HEK293 (cell line): ENCODE results near the gene ZNF25.

Experiments
- CTCF ChIP-seq: fragments of 450-650 bp; formaldehyde crosslinking; IDR thresholded peaks from 2 replicates; pipeline ENCODE4 v1.5.1; 2016; ENCODE audit warnings: missing biosample characterization, missing genetic modification characterization
- MEIS1 ChIP-seq: sonication (generic); formaldehyde crosslinking; IDR thresholded peaks from 2 replicates; pipeline ENCODE4 v1.8.1; 2022; ENCODE audit warnings: missing genetic modification reagents, mild to moderate bottlenecking, borderline replicate concordance
- MYNN ChIP-seq: fragments of 450-650 bp; formaldehyde crosslinking; IDR thresholded peaks from 2 replicates; pipeline ENCODE4 v1.5.1; 2016; ENCODE audit warnings: missing biosample characterization, missing genetic modification characterization, borderline replicate concordance
- PBX3 ChIP-seq: sonication (generic); formaldehyde crosslinking; IDR thresholded peaks from 2 replicates; pipeline ENCODE4 v1.8.1; 2022; ENCODE audit warnings: mild to moderate bottlenecking, moderate library complexity, missing genetic modification reagents
- PRDM2 ChIP-seq: fragments of 450-650 bp; formaldehyde crosslinking; IDR thresholded peaks from 2 replicates; pipeline ENCODE4 v1.5.1; 2016; ENCODE audit warnings: missing biosample characterization, missing genetic modification characterization, borderline replicate concordance
- SALL2 ChIP-seq: fragments of 450-650 bp; formaldehyde crosslinking; IDR thresholded peaks from 2 replicates; pipeline ENCODE4 v1.5.0; 2017; ENCODE audit warnings: missing biosample characterization, mild to moderate bottlenecking, missing genetic modification characterization, borderline replicate concordance
- WT1 ChIP-seq: fragments of 450-650 bp; formaldehyde crosslinking; IDR thresholded peaks from 2 replicates; pipeline ENCODE4 v1.5.1; 2016; ENCODE audit warnings: missing biosample characterization, missing genetic modification characterization
- ZBTB26 ChIP-seq: fragments of 450-650 bp; formaldehyde crosslinking; optimal IDR thresholded peaks from 2 replicates; pipeline ENCODE3; 2016; ENCODE audit warnings: missing biosample characterization, mild to moderate bottlenecking, missing genetic modification characterization
- ZBTB7A ChIP-seq: fragments of 450-650 bp; formaldehyde crosslinking; IDR thresholded peaks from 2 replicates; pipeline ENCODE4 v1.5.1; 2016; ENCODE audit warnings: low read depth, missing biosample characterization, missing genetic modification characterization
- ZNF155 ChIP-seq: fragments of 450-650 bp; formaldehyde crosslinking; IDR thresholded peaks from 2 replicates; pipeline ENCODE4 v1.5.1; 2016; ENCODE audit warnings: missing biosample characterization, missing genetic modification characterization
- ZNF221 ChIP-seq: fragments of 450-650 bp; formaldehyde crosslinking; IDR thresholded peaks from 2 replicates; pipeline ENCODE4 v1.5.1; 2017; ENCODE audit warnings: missing biosample characterization, missing genetic modification characterization, borderline replicate concordance
- ZNF26 ChIP-seq: fragments of 450-650 bp; formaldehyde crosslinking; IDR thresholded peaks from 2 replicates; pipeline ENCODE4 v1.5.1; 2016; ENCODE audit warnings: missing biosample characterization, missing genetic modification characterization
- ZNF280C ChIP-seq: fragments of 450-650 bp; formaldehyde crosslinking; IDR thresholded peaks from 2 replicates; pipeline ENCODE4 v1.5.1; 2016; ENCODE audit warnings: missing biosample characterization, missing genetic modification characterization
- ZNF292 ChIP-seq: fragments of 450-650 bp; formaldehyde crosslinking; IDR thresholded peaks from 2 replicates; pipeline ENCODE4 v1.5.1; 2016; ENCODE audit warnings: low read depth, missing biosample characterization, missing genetic modification characterization, borderline replicate concordance
- ZNF416 ChIP-seq: fragments of 450-650 bp; formaldehyde crosslinking; IDR thresholded peaks from 2 replicates; pipeline ENCODE4 v1.5.1; 2016; ENCODE audit warnings: missing biosample characterization, missing genetic modification characterization
- ZNF426 ChIP-seq: fragments of 450-650 bp; formaldehyde crosslinking; IDR thresholded peaks from 2 replicates; pipeline ENCODE4 v1.5.1; 2017; ENCODE audit warnings: missing biosample characterization, missing genetic modification characterization, mild to moderate bottlenecking, inconsistent platforms, moderate library complexity
- ZNF48 ChIP-seq: fragments of 450-650 bp; formaldehyde crosslinking; IDR thresholded peaks from 2 replicates; pipeline ENCODE4 v1.5.1; 2016; ENCODE audit warnings: missing biosample characterization, missing genetic modification characterization
- ZNF560 ChIP-seq: fragments of 450-650 bp; formaldehyde crosslinking; IDR thresholded peaks from 2 replicates; pipeline ENCODE4 v1.5.1; 2017; ENCODE audit warnings: missing biosample characterization, missing genetic modification characterization, borderline replicate concordance
- ZNF600 ChIP-seq: fragments of 450-650 bp; formaldehyde crosslinking; IDR thresholded peaks from 2 replicates; pipeline ENCODE4 v1.5.1; 2016; ENCODE audit warnings: missing biosample characterization, missing genetic modification characterization
- ZNF645 ChIP-seq: fragments of 450-650 bp; formaldehyde crosslinking; IDR thresholded peaks from 2 replicates; pipeline ENCODE4; 2016; ENCODE audit warnings: missing biosample characterization, missing genetic modification characterization
- ZNF654 ChIP-seq: fragments of 450-650 bp; formaldehyde crosslinking; IDR thresholded peaks from 2 replicates; pipeline ENCODE4 v1.5.1; 2016; ENCODE audit warnings: low read depth, missing biosample characterization, missing genetic modification characterization
- ZNF670 ChIP-seq: fragments of 450-650 bp; formaldehyde crosslinking; IDR thresholded peaks from 2 replicates; pipeline ENCODE4 v1.5.1; 2016; ENCODE audit warnings: missing biosample characterization, missing genetic modification characterization, low read depth
- ZNF791 ChIP-seq: fragments of 450-650 bp; formaldehyde crosslinking; IDR thresholded peaks from 2 replicates; pipeline ENCODE4 v1.5.1; 2016; ENCODE audit warnings: missing biosample characterization, missing genetic modification characterization

Gene ZNF25

GRCh38 chr10:38010119-38010903 lies 33.9 kb upstream of the ZNF25 start, which contains the start of gene ZNF33A (continued):
- TF ChIP-seq ZNF560 (tag by site-specific recombination), result no peak
- TF ChIP-seq ZNF155 (tag by site-specific recombination), result no peak
- TF ChIP-seq MEIS1 (CRISPR knock-in tag), result no peak
- TF ChIP-seq ZNF416 (tag by site-specific recombination), result no peak
- TF ChIP-seq ZNF426 (tag by site-specific recombination), result no peak
- no peak; the same call in 1 of the 2 replicates for TF ChIP-seq CTCF (tag by site-specific recombination)
- TF ChIP-seq ZNF48 (tag by site-specific recombination), result no peak
- TF ChIP-seq ZNF221 (tag by site-specific recombination), result no peak
- TF ChIP-seq ZNF645, result no peak
- no peak for TF ChIP-seq MYNN
- TF ChIP-seq ZNF26 (tag by site-specific recombination), result no peak
- no peak for TF ChIP-seq ZNF670 (tag by site-specific recombination)
- no peak for TF ChIP-seq WT1 (tag by site-specific recombination)
- TF ChIP-seq ZBTB26, result no peak
- TF ChIP-seq ZNF791 (tag by site-specific recombination), result no peak
- no peak for TF ChIP-seq ZNF292
- no peak for TF ChIP-seq PRDM2
- no peak for TF ChIP-seq SALL2 (tag by site-specific recombination)
- TF ChIP-seq ZNF654 (tag by site-specific recombination), result no peak
- TF ChIP-seq ZNF600 (tag by site-specific recombination), result no peak
- no peak for TF ChIP-seq ZBTB7A (tag by site-specific recombination)
- no peak for TF ChIP-seq ZNF280C
- no peak for TF ChIP-seq PBX3 (CRISPR knock-in tag)
